SU-DHL-6 (cell line): ENCODE results near the gene MOG.
"Not testable (repeated sequence)": the region's sequence is repeated elsewhere in the genome, so short reads cannot be mapped to it uniquely, and the experiment has no call there.

Experiments
- H2AFZ ChIP-seq: fragments of 200-600 bp; sonication (generic); 2 replicates; pipeline ENCODE4 v1.6.1; 2014; ENCODE audit warnings: low read depth, mild to moderate bottlenecking, moderate library complexity, mixed read lengths, antibody characterized with exemption, low read length; ENCODE audit not compliant: severe bottlenecking
- H3F3A ChIP-seq: fragments of 200-600 bp; shearing (Covaris generic); 2 replicates; pipeline ENCODE4 v1.6.0; 2016; ENCODE audit warnings: antibody characterized with exemption, mild to moderate bottlenecking; ENCODE audit not compliant: insufficient read depth
- H3K27ac ChIP-seq: fragments of 200-600 bp; sonication (generic); 2 replicates; pipeline ENCODE4 v1.5.1; 2016; ENCODE audit warnings: low read depth, mild to moderate bottlenecking, low read length, moderate library complexity, mixed read lengths
- H3K27me3 ChIP-seq: fragments of 200-600 bp; sonication (generic), shearing (Covaris generic); 2 replicates; pipeline ENCODE4 v1.6.0; 2014; ENCODE audit warnings: mild to moderate bottlenecking, low read length
- H3K36me3 ChIP-seq: fragments of 200-600 bp; sonication (generic); 2 replicates; pipeline ENCODE4 v1.6.1; 2014; ENCODE audit warnings: mild to moderate bottlenecking, low read length, mixed read lengths
- H3K4me2 ChIP-seq: fragments of 300-600, 200-600 bp; shearing (Covaris generic), sonication (generic); 2 replicates; pipeline ENCODE4 v1.6.0; 2014; ENCODE audit warnings: low read length, low read depth, mild to moderate bottlenecking; ENCODE audit not compliant: poor library complexity, severe bottlenecking
- H3K4me3 ChIP-seq: fragments of 200-600 bp; sonication (generic); 2 replicates; pipeline ENCODE4 v1.5.1; 2014; ENCODE audit warnings: antibody characterized with exemption, low read length, mild to moderate bottlenecking, mixed read lengths; ENCODE audit not compliant: insufficient read depth, poor library complexity, severe bottlenecking
- H3K79me2 ChIP-seq: fragments of 200-600 bp; sonication (generic); 2 replicates; pipeline ENCODE4 v1.6.1; 2014; ENCODE audit warnings: mild to moderate bottlenecking, low read length, moderate library complexity; ENCODE audit not compliant: insufficient read depth
- H3K9ac ChIP-seq: fragments of 200-600 bp; sonication (generic); 2 replicates; pipeline ENCODE4 v1.7.0; 2014; ENCODE audit warnings: mild to moderate bottlenecking, low read length
- H3K9me2 ChIP-seq: fragments of 200-600 bp; sonication (generic); replicated peaks from 2 replicates; pipeline ENCODE4 v1.6.1; 2014; ENCODE audit warnings: low read length; ENCODE audit not compliant: insufficient read depth
- H3K9me3 ChIP-seq: fragments of 200-600 bp; sonication (generic); 2 replicates; pipeline ENCODE4 v1.6.1; 2014; ENCODE audit warnings: low read length, mixed read lengths; ENCODE audit not compliant: insufficient read depth
- H4K20me1 ChIP-seq: fragments of 200-600 bp; sonication (generic); 2 replicates; pipeline ENCODE4 v1.6.1; 2014; ENCODE audit warnings: low read depth, mild to moderate bottlenecking, antibody characterized with exemption, low read length, moderate library complexity, mixed read lengths
- EZH2phosphoT487 ChIP-seq: fragments of 200-600 bp; sonication (generic), shearing (Covaris generic); conservative IDR thresholded peaks from 2 replicates; pipeline ENCODE4 v1.6.1; 2018; ENCODE audit warnings: mild to moderate bottlenecking, antibody characterized with exemption, low read length, moderate library complexity, mixed read lengths
- TF ChIP-seq, protein P1 (sequence below): fragments of 200-600 bp; sonication (generic); IDR thresholded peaks from one replicate; pipeline ENCODE4 v1.5.1; 2017; ENCODE audit warnings: antibody characterized with exemption, mild to moderate bottlenecking, low read length, moderate library complexity; ENCODE audit not compliant: insufficient read depth, poor library complexity, severe bottlenecking

The MOG gene

DNA sequence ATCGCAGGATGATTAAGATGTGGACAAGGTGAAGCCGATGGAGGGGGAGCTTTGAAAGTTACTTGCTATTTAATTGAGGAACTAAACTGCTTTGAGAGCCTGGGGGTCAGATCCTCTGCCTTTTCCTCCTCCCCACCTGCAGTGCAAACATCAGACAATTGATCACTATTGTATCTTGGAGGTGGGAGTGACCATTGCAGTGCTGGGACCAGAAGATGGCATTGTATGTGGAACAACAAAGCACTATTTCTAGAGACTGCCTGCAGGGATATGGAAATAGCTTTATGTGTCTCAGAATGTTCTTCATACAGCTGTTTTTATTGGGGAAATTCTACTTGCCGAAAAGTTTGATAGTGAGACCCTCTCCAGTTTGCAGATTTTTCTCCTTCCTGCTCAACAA, 4.2 kb downstream of the MOG start:
- TF ChIP-seq, protein P1, sequence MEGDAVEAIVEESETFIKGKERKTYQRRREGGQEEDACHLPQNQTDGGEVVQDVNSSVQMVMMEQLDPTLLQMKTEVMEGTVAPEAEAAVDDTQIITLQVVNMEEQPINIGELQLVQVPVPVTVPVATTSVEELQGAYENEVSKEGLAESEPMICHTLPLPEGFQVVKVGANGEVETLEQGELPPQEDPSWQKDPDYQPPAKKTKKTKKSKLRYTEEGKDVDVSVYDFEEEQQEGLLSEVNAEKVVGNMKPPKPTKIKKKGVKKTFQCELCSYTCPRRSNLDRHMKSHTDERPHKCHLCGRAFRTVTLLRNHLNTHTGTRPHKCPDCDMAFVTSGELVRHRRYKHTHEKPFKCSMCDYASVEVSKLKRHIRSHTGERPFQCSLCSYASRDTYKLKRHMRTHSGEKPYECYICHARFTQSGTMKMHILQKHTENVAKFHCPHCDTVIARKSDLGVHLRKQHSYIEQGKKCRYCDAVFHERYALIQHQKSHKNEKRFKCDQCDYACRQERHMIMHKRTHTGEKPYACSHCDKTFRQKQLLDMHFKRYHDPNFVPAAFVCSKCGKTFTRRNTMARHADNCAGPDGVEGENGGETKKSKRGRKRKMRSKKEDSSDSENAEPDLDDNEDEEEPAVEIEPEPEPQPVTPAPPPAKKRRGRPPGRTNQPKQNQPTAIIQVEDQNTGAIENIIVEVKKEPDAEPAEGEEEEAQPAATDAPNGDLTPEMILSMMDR = no peak
- no peak for TF ChIP-seq EZH2phosphoT487
- no peaks in the 10 kb centered on the region for H3K79me2 ChIP-seq
- H3K27me3 ChIP-seq = no peaks in the 10 kb centered on the region

DNA sequence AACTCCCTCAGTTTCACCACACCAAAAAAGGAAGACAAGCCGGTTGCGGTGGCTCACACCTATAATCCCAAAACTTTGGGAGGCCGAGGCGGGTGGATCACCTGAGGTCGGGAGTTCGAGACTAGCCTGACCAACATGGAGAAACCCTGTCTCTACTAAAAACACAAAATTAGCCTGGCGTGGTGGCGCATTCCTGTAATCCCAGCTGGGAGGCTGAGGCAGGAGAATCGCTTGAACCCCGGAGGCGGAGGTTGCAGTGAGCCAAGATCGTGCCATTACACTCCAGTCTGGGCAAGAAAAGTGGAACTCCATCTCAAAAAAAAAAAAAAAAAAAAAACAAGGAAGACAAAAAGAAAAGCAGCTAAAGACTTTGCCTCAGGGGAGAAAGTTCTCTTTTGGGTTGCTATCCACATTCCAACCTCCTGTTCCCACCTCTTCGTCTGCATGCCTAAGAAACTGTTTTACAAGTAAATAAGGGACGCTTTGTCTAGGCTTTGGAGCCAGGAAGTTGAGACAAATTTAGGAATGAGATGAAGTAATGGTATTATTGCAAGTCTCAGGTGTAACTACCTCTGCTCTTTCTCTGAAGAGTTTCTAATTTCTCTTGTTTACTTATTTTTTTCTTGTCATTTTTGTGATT, 4.7 kb downstream of the MOG start:
- H3K27ac ChIP-seq, H2AFZ ChIP-seq, H3K4me2 ChIP-seq, H3K9me3 ChIP-seq, H3K27me3 ChIP-seq, H3K79me2 ChIP-seq, H3F3A ChIP-seq, H4K20me1 ChIP-seq, H3K9me2 ChIP-seq, H3K9ac ChIP-seq, H3K36me3 ChIP-seq, H3K4me3 ChIP-seq: not testable (repeated sequence)

More for the DNA sequence above, 4.2 kb downstream of the MOG start:
- Histone ChIP-seq H4K20me1 (no peaks in the 10 kb centered on the region), H3K36me3 (no peaks in the 10 kb centered on the region), H3K9me2 (no peaks in the 10 kb centered on the region), H3K9me3 (no peaks in the 10 kb centered on the region), H3K9ac (no peak overlapping the region), H3F3A (no peaks in the 10 kb centered on the region), H3K27ac (no peak overlapping the region), H3K4me3 (no peak overlapping the region), H3K4me2 (no peak overlapping the region), H2AFZ (no peak overlapping the region)

DNA sequence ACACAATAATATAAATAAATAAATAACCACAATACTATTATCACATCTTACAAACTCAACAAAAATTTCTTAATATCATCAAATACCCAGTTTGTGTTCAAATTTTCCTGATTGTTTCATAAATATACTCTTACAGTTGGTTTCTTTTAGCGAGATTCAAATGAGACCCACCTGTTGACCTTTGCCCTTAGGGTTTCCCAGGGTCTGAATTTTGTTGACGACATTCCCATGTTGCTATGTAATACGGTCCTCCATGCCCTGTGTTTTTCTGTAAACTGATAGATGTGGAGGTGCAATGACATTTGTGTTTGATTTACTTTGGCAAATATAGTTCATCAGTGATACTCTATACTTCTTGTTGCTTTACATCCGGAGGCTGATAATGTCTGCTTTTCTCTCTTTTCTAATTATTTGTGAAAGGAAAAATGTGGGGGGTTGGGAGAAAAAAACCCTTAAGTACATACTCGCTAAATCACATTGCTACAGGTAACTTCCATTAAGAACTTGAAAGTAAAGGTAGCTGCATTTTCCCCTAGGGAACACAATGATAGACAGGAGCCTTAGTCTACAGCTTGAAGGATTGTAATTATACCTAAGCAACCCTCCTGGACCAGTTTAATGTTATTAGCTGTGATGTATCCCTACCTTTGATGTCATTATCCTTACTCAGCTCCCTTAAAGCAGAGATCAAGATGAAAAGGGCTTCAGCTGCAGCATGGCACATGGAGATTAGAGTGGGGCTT, 6.6 kb downstream of the MOG start:
- Histone ChIP-seq H3K79me2 (no peaks in the 10 kb centered on the region), H3F3A (no peaks in the 10 kb centered on the region), H3K9ac (no peak overlapping the region), H3K4me2 (no peak overlapping the region), H3K36me3 (no peaks in the 10 kb centered on the region), H2AFZ (no peak overlapping the region), H3K27me3 (no peaks in the 10 kb centered on the region), H4K20me1 (no peaks in the 10 kb centered on the region), H3K27ac (no peak overlapping the region), H3K9me2 (no peaks in the 10 kb centered on the region), H3K9me3 (no peaks in the 10 kb centered on the region), H3K4me3 (no peak overlapping the region)
- no peak for TF ChIP-seq EZH2phosphoT487
- TF ChIP-seq, protein P1 = no peak
